Mucosa of descending colon (tissue), 3 donors: Measurements from ENCODE around the gene PIP5K1A. TPM values are rescaled to one million over a fixed set of nuclear protein-coding genes. Genes with fewer than 3 reads are reported as not detected.

Experiments
- ATAC-seq: fragments of 200-7000 bp; cut with Tn5 transposase; one replicate; pipeline ENCODE4 v1.9.1; 2020; ENCODE audit warnings: mild to moderate bottlenecking, moderate library complexity
- DNase-seq, 3 donors: peaks; one replicate each; pipeline ENCODE4 v3.0.0-alpha.2; 2020
- H3K36me3 ChIP-seq: fragments of 200-600 bp; one replicate; pipeline ENCODE4 v1.8.0; 2021; ENCODE audit warnings: low read depth, mild to moderate bottlenecking
- H3K4me1 ChIP-seq: fragments of 200-600 bp; one replicate; pipeline ENCODE4 v1.8.0; 2021; ENCODE audit warnings: low read depth, mild to moderate bottlenecking
- H3K4me3 ChIP-seq: fragments of 200-600 bp; one replicate; pipeline ENCODE4 v1.8.0; 2021; ENCODE audit warnings: mild to moderate bottlenecking
- H3K9me3 ChIP-seq: fragments of 200-600 bp; one replicate; pipeline ENCODE4 v1.8.0; 2021; ENCODE audit warnings: mild to moderate bottlenecking
- CTCF ChIP-seq: fragments of 200-600 bp; IDR thresholded peaks from one replicate; pipeline ENCODE4 v1.8.0; 2022; ENCODE audit warnings: antibody characterized with exemption, mild to moderate bottlenecking
- intact Hi-C, 2 donors: fragments of 100-400 bp; cut with DNase I in 1 of 2; cut with micrococcal nuclease in 1 of 2; formaldehyde crosslinking; loops; one replicate each; pipeline versions ENCODE4 v1.11.0 to v1.11.1; 2022; cut with DNase I, micrococcal nuclease
- total RNA-seq, 3 donors: library from RNA; stranded (reverse); fragmentation: NEBNext Ultra II Directional in 2 of 3; extraction: Animal tissue kit (Norgen Biotek cat#: 25700) in 2 of 3; gene quantifications; one replicate each; pipeline versions ENCODE4 v1.2.1 to v1.2.4, GENCODE V29; 2021 to 2023
- donor health status: DM: no; HTN: no; CAD: no; lungs with moderate emphysema.
- donor health status: DM: no; HTN: no; CAD: no.
- donor health status: DM: no; HTN: yes; CAD: no.

PIP5K1A gene
- total RNA-seq, 3 donors from 2014 or later: 38.4 to 47.5 (median 39.2) TPM

GRCh38 chr1:151281225-151281968, 83.0 kb downstream of the PIP5K1A start:
- Histone ChIP-seq H3K9me3 (no peaks in the 10 kb centered on the region), H3K4me1 (peaks cover 5% of the 10 kb centered on the region), H3K4me3 (peak overlapping the region; percentile 56), H3K36me3 (peaks cover 4% of the 10 kb centered on the region)
- TF ChIP-seq CTCF: no peak
- ATAC-seq: peak; percentile 81
- DNase-seq: peak; percentile 95 to 98 (median 97)
- intact Hi-C loops: no loop called here

- ATAC-seq (peak; percentile 84), DNase-seq (peak; percentile 99 to 100 (median 99))
- intact Hi-C loops: no loop called here
- peaks cover 5% of the 10 kb centered on the region for H3K4me1 ChIP-seq
- peaks cover 7% of the 10 kb centered on the region for H3K36me3 ChIP-seq
- H3K9me3 ChIP-seq: no peaks in the 10 kb centered on the region
- peak within 1 kb of the TSS; percentile 56 for H3K4me3 ChIP-seq
- TF ChIP-seq CTCF: no peak
Observed at GRCh38 chr1:151281969-151282882, 83.9 kb downstream of the PIP5K1A start, which contains the start of gene ZNF687. Gene ZNF687 (plus strand): TSS chr1:151282299. CDS start chr1:151286292, 3,993 bp downstream.

GRCh38 chr1:151282883-151283725, 84.8 kb downstream of the PIP5K1A start:
- peak; percentile 48 to 73 (median 60) for DNase-seq

GRCh38 chr1:151284013-151284577, 85.7 kb downstream of the PIP5K1A start:
- TF ChIP-seq CTCF: no peak
- no peak overlapping the region for H3K4me3 ChIP-seq
- intact Hi-C loops: no loop called here
- no peak for DNase-seq
- H3K9me3 ChIP-seq: no peaks in the 10 kb centered on the region
- ATAC-seq: no peak
- peaks cover 7% of the 10 kb centered on the region for H3K36me3 ChIP-seq
- peaks cover 5% of the 10 kb centered on the region for H3K4me1 ChIP-seq

More at GRCh38 chr1:151282883-151283725, 84.8 kb downstream of the PIP5K1A start:
- H3K36me3 ChIP-seq: peaks cover 7% of the 10 kb centered on the region
- peaks cover 5% of the 10 kb centered on the region for H3K4me1 ChIP-seq
- H3K9me3 ChIP-seq: no peaks in the 10 kb centered on the region
- intact Hi-C loops: no loop called here
- TF ChIP-seq CTCF: no peak
- peak overlapping the region; percentile 56 for H3K4me3 ChIP-seq
- peak; percentile 2 for ATAC-seq
